ENCODE data around the gene FASTK. TPM values are rescaled to one million over a fixed set of nuclear protein-coding genes. Genes with fewer than 3 reads are reported as not detected.

The FASTK gene
- total RNA-seq, 1 donor from 2014 or later, result 56.1 TPM

- FAIRE-seq (no peak), DNase-seq (ENCODE audit: low read depth) (no peak)
- no peak within 1 kb of the TSS for H3K4me2 ChIP-seq (ENCODE audit: low read length)
- TF ChIP-seq CTCF (IDR thresholded peaks at IDR 0.05; ENCODE audit: insufficient read depth, low read depth, low read length), result no peak
- H3K9ac ChIP-seq (ENCODE audit: low read length), result no peak within 1 kb of the TSS
- peaks cover 11% of the 10 kb centered on the region for H3K4me1 ChIP-seq (ENCODE audit: insufficient read depth, low read length)
- no peaks in the 10 kb centered on the region for H3K9me3 Mint-ChIP-seq (ENCODE audit: unreplicated experiment)
- peak within 1 kb of the TSS; percentile 77 for H3K27ac Mint-ChIP-seq (ENCODE audit: unreplicated experiment)
- no peak within 1 kb of the TSS for H3K4me3 Mint-ChIP-seq (ENCODE audit: unreplicated experiment)
- no peak within 1 kb of the TSS for H3K27ac ChIP-seq (ENCODE audit: low read depth, low read length)
- peaks cover 5% of the 10 kb centered on the region for H3K4me1 Mint-ChIP-seq (ENCODE audit: low read depth, unreplicated experiment)
- no peaks in the 10 kb centered on the region for H3K79me2 ChIP-seq (ENCODE audit: insufficient read depth, low read length)
- H4K20me1 ChIP-seq (ENCODE audit: insufficient read depth, low read length), result peaks cover 19% of the 10 kb centered on the region
- no peaks in the 10 kb centered on the region for H3K36me3 ChIP-seq (ENCODE audit: insufficient read depth, low read length)
- peaks cover 14% of the 10 kb centered on the region for H3K36me3 Mint-ChIP-seq (ENCODE audit: low read depth, unreplicated experiment)
- no peak within 1 kb of the TSS for H3K4me3 ChIP-seq (ENCODE audit: insufficient read depth, low read depth, low read length)
- H2AFZ ChIP-seq (ENCODE audit: low read depth, low read length), result no peak within 1 kb of the TSS
- no peaks in the 10 kb centered on the region for H3K9me3 ChIP-seq (ENCODE audit: insufficient read depth, low read depth, low read length)
- H3K27me3 ChIP-seq (ENCODE audit: insufficient read depth, low read length), result peaks cover 5% of the 10 kb centered on the region
- peaks cover 14% of the 10 kb centered on the region for H3K27me3 Mint-ChIP-seq (ENCODE audit: low read depth, unreplicated experiment)
These were observed 32.4 kb downstream of the FASTK start, which contains the start of gene ASIC3 for GRCh38 chr7:151047976-151048815. ASIC3 (plus strand) TSS chr7:151048531; CDS start chr7:151048886, 355 bp downstream.

DNA sequence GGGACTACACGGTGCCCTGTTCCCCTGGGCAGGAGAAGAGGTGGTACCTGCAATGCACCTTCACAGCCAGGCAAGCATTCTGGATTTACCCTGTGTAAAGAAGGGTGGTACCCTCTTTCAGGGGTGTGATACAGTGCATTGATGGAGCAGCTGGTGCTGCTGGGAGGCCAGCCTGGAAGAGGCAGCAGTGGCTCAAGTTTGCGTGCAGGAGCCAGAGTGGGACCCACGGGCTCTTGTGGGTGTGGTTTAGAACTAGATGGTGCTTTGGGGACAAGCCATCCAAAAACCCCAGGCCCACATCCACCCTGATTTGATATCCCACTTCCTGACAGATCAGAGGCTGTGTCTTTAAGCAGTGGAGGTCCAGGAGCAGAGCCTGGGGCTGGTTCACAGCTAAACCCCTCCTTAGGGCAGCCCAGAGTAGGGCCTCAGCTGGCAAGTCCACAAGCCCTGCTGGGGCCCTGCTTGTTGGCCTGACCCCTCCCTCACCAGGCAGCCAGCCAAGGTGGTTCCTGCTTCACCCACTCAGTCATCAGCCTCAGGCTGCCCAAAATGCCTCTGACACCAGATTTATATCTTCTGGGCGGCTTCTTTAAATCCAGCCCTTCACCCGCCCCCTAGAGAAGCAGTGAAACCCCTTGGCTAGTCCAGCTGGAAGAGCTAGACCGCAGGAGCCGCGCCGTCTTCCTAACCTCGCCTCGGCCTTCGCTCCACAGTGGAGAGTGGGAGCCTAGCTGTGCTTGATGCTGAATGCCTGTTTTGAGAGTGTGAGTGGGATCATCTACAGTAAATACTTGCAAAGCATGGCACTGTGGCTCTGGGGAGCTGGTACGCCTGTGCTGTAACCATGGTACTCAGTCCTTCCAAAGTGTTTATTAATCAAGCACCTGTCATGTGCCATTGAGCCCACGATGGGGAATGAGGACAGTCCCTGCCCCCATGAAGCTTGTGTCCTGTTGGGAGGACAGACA, 33.7 kb downstream of the FASTK start:
- Histone ChIP-seq H3K9ac (ENCODE audit: low read length) (no peak overlapping the region), H3K79me2 (ENCODE audit: insufficient read depth, low read length) (no peaks in the 10 kb centered on the region), H3K4me3 (ENCODE audit: insufficient read depth, low read depth, low read length) (no peak overlapping the region), H3K27me3 (ENCODE audit: insufficient read depth, low read length) (peaks cover 5% of the 10 kb centered on the region), H2AFZ (ENCODE audit: low read depth, low read length) (no peak overlapping the region), H4K20me1 (ENCODE audit: insufficient read depth, low read length) (peaks cover 10% of the 10 kb centered on the region), H3K9me3 (ENCODE audit: insufficient read depth, low read depth, low read length) (no peaks in the 10 kb centered on the region), H3K4me1 (ENCODE audit: insufficient read depth, low read length) (peaks cover 11% of the 10 kb centered on the region), H3K4me2 (ENCODE audit: low read length) (no peak overlapping the region), H3K36me3 (ENCODE audit: insufficient read depth, low read length) (no peaks in the 10 kb centered on the region), H3K27ac (ENCODE audit: low read depth, low read length) (no peak overlapping the region)
- peaks cover 5% of the 10 kb centered on the region for H3K4me1 Mint-ChIP-seq (ENCODE audit: low read depth, unreplicated experiment)
- no peaks in the 10 kb centered on the region for H3K9me3 Mint-ChIP-seq (ENCODE audit: unreplicated experiment)
- peak overlapping the region; percentile 28 for H3K27ac Mint-ChIP-seq (ENCODE audit: unreplicated experiment)
- DNase-seq (ENCODE audit: low read depth) (peak; percentile 57), FAIRE-seq (no peak)
- H3K4me3 Mint-ChIP-seq (ENCODE audit: unreplicated experiment), result no peak overlapping the region
- H3K36me3 Mint-ChIP-seq (ENCODE audit: low read depth, unreplicated experiment), result peaks cover 8% of the 10 kb centered on the region
- TF ChIP-seq CTCF (IDR thresholded peaks at IDR 0.05; ENCODE audit: insufficient read depth, low read depth, low read length) (no peak), EZH2 (IDR thresholded peaks at IDR 0.05; ENCODE audit: insufficient read depth, low read length) (no peak)
- peaks cover 8% of the 10 kb centered on the region for H3K27me3 Mint-ChIP-seq (ENCODE audit: low read depth, unreplicated experiment)

Measured in astrocyte (in vitro differentiated cells and primary cell).